Endodermal cell (in vitro differentiated cells): ENCODE measurements around the gene TPM3. TPM values are rescaled to one million over a fixed set of nuclear protein-coding genes. Genes with fewer than 3 reads are reported as not detected.

ENCODE experiments used
- DNase-seq: peaks from one replicate; pipeline ENCODE4 v3.0.0-alpha.2; 2017
- H3K27ac ChIP-seq: 2 replicates; pipeline ENCODE4 v1.5.1; 2013; ENCODE audit warnings: mild to moderate bottlenecking, low read depth, low read length, moderate library complexity
- H3K27me3 ChIP-seq: 2 replicates; pipeline ENCODE4 v1.6.1; 2013; ENCODE audit warnings: mild to moderate bottlenecking, low read length, moderate library complexity; ENCODE audit not compliant: insufficient read depth, control insufficient read depth, poor library complexity, severe bottlenecking
- H3K36me3 ChIP-seq: 2 replicates; pipeline ENCODE4 v1.7.0; 2013; ENCODE audit warnings: mild to moderate bottlenecking, low read length, moderate library complexity; ENCODE audit not compliant: control insufficient read depth, insufficient read depth
- H3K4me1 ChIP-seq: one replicate; pipeline ENCODE4 v1.7.0; 2013; ENCODE audit warnings: low read length; ENCODE audit not compliant: control insufficient read depth, insufficient read depth
- H3K4me3 ChIP-seq: 2 replicates; pipeline ENCODE4 v1.5.1; 2013; ENCODE audit warnings: mild to moderate bottlenecking, low read length, moderate library complexity
- H3K9ac ChIP-seq: 2 replicates; pipeline ENCODE4 v1.6.1; 2013; ENCODE audit warnings: mild to moderate bottlenecking, low read length, moderate library complexity; ENCODE audit not compliant: poor library complexity, severe bottlenecking; ENCODE audit errors: extremely low read depth
- H3K9me3 ChIP-seq: 2 replicates; pipeline ENCODE4 v1.6.1; 2013; ENCODE audit warnings: mild to moderate bottlenecking, low read length, moderate library complexity; ENCODE audit not compliant: control insufficient read depth
- H3K27ac Mint-ChIP-seq: 2 replicates; pipeline ENCODE4 v1.8.0; 2020; ENCODE audit warnings: mixed read lengths
- H3K27me3 Mint-ChIP-seq: 2 replicates; pipeline ENCODE4 v1.8.0; 2021; ENCODE audit warnings: mild to moderate bottlenecking, mixed read lengths; ENCODE audit not compliant: insufficient read depth
- H3K36me3 Mint-ChIP-seq: 2 replicates; pipeline ENCODE4 v1.8.0; 2020; ENCODE audit warnings: low read depth, mixed read lengths
- H3K4me1 Mint-ChIP-seq: 2 replicates; pipeline ENCODE4 v1.8.0; 2020; ENCODE audit warnings: mixed read lengths
- H3K4me3 Mint-ChIP-seq: 2 replicates; pipeline ENCODE4 v1.8.0; 2020; ENCODE audit warnings: mild to moderate bottlenecking, moderate library complexity, mixed read lengths
- H3K9me3 Mint-ChIP-seq: 2 replicates; pipeline ENCODE4 v1.8.0; 2020; ENCODE audit warnings: mild to moderate bottlenecking, mixed read lengths
- WGBS, 2 experiments: methylation state at CpG; one replicate each; pipeline versions ENCODE4 v1.1.5 to v1.1.7; 2013; ENCODE audit warnings: missing lambda C conversion rate in 2 of 2, mixed read lengths in 1 of 2; ENCODE audit not compliant: insufficient coverage in 1 of 2, insufficient read length in 1 of 2; 5-methylcytosine and 5-hydroxymethylcytosine counted together
- microRNA-seq: library from miRNA; unstranded; fragments of <30 nt; microRNA quantifications from one replicate; pipeline ENCODE4 v1.2.0, GENCODE V29; 2020; ENCODE audit warnings: borderline microRNAs expressed
- total RNA-seq, 2 donors: library from RNA; stranded (reverse); fragmentation: NEBNext Ultra II Directional in 1 of 2; extraction: Animal tissue kit (Norgen Biotek cat#: 25700) in 1 of 2; gene quantifications; 2 replicates in 1 of 2; 3 replicates in 1 of 2; pipeline ENCODE4 v1.2.1, GENCODE V29; 2021
- TF ChIP-seq, protein P1 (sequence below): fragments of 200-600 bp; sonication (generic); conservative IDR thresholded peaks from 2 replicates; pipeline ENCODE4 v1.5.0; 2021; ENCODE audit warnings: antibody characterized with exemption, mild to moderate bottlenecking

Gene TPM3
- total RNA-seq, 2 donors from 2014 or later = 597 to 679 TPM

DNA sequence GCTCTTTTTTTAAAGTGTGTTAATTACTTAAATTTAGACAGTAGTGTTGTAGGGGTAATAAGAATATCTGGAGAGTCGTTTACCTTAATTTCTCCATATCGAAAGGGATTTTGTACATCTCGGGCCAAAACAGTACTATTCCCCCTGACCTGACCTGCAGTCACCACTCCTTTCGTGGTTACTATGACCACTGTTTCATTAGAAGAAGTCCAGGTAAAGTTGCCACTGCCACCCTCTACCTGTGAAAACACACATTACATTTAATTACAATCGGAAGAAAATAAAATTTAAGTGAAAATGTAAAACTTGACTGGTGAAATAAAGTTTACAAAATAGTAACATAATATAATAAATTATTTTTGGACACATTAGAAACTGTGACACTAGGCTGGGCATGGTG, 74.3 kb downstream of the TPM3 start:
- DNase-seq = no peak
- no peaks in the 10 kb centered on the region for H3K36me3 Mint-ChIP-seq
- H3K4me3 Mint-ChIP-seq = no peak overlapping the region
- no peaks in the 10 kb centered on the region for H3K9me3 Mint-ChIP-seq
- TF ChIP-seq, protein P1, sequence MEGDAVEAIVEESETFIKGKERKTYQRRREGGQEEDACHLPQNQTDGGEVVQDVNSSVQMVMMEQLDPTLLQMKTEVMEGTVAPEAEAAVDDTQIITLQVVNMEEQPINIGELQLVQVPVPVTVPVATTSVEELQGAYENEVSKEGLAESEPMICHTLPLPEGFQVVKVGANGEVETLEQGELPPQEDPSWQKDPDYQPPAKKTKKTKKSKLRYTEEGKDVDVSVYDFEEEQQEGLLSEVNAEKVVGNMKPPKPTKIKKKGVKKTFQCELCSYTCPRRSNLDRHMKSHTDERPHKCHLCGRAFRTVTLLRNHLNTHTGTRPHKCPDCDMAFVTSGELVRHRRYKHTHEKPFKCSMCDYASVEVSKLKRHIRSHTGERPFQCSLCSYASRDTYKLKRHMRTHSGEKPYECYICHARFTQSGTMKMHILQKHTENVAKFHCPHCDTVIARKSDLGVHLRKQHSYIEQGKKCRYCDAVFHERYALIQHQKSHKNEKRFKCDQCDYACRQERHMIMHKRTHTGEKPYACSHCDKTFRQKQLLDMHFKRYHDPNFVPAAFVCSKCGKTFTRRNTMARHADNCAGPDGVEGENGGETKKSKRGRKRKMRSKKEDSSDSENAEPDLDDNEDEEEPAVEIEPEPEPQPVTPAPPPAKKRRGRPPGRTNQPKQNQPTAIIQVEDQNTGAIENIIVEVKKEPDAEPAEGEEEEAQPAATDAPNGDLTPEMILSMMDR = peak; percentile 56
- no peak overlapping the region for H3K9ac ChIP-seq
- no peak overlapping the region for H3K27ac Mint-ChIP-seq
- no peak overlapping the region for H3K27ac ChIP-seq
- no peak overlapping the region for H3K4me3 ChIP-seq
- no peaks in the 10 kb centered on the region for H3K9me3 ChIP-seq
- no peaks in the 10 kb centered on the region for H3K27me3 Mint-ChIP-seq
- no peaks in the 10 kb centered on the region for H3K36me3 ChIP-seq
- no peaks in the 10 kb centered on the region for H3K4me1 ChIP-seq
- H3K4me1 Mint-ChIP-seq = no peaks in the 10 kb centered on the region
- peaks cover 4% of the 10 kb centered on the region for H3K27me3 ChIP-seq
- 88 to 91% methylated on average over 4 of the region's 5 CpGs for WGBS, 2 experiments

DNA sequence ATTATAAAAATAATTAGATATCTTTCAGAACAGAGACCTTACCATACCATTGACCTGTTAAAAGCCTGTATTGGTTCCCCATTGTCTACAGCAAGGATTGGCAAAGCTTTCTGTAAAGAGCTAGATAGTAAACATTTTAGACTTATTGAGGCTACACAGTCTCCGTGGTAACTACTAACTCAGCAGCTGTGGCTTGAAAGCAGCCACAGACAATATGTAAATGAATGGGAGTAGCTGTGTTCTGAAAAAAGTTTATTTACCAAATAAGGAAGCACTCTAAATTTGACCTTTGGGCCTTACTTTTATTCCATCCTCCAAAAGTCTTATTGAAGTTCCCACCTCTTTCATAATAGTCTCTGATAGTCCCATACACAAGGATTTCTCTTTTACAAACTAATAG, 76.7 kb downstream of the TPM3 start:
- Mint-ChIP-seq H3K4me1 (no peaks in the 10 kb centered on the region), H3K27me3 (no peaks in the 10 kb centered on the region), H3K27ac (no peak overlapping the region), H3K9me3 (no peaks in the 10 kb centered on the region), H3K4me3 (no peak overlapping the region), H3K36me3 (no peaks in the 10 kb centered on the region)
- Histone ChIP-seq H3K9ac (no peak overlapping the region), H3K4me1 (no peaks in the 10 kb centered on the region), H3K27ac (no peak overlapping the region), H3K4me3 (no peak overlapping the region), H3K27me3 (peaks cover 4% of the 10 kb centered on the region), H3K36me3 (no peaks in the 10 kb centered on the region), H3K9me3 (no peaks in the 10 kb centered on the region)
- WGBS, 2 experiments = 67% methylated on average over 1 of the region's 1 CpG; no CpG with 5 or more reads in 1 of the 2 experiments
- DNase-seq = no peak
- TF ChIP-seq, protein P1 = no peak

Small RNA genes within 50 kb of the gene (microRNA-seq; reads per million reads assigned to microRNA genes)
- gene MIR190B = 1.5 reads per million, percentile 3 among the genes with 10 or more reads in this experiment

Other genes with a start within 250 kb of the TPM3 start
- 100 to 1,000 TPM in 1 of 2 donors, 10 to 100 TPM in 1; 89.5 to 115 TPM for gene DENND4B, start 245.4 kb downstream of the TPM3 start, total RNA-seq
- gene CRTC2, start 233.5 kb downstream of the TPM3 start, total RNA-seq = 10 to 100 TPM; 35.5 to 40.9 TPM
- 100 to 1,000 TPM; 129 to 154 TPM for gene SLC39A1, start 228.6 kb downstream of the TPM3 start, total RNA-seq
- gene CREB3L4, start 224.2 kb downstream of the TPM3 start, total RNA-seq = 10 to 100 TPM; 15.6 to 23.9 TPM
- gene JTB, start 214.4 kb downstream of the TPM3 start, total RNA-seq = 10 to 100 TPM; 63.6 to 72.8 TPM
- gene RAB13, start 205.8 kb downstream of the TPM3 start, total RNA-seq = 10 to 100 TPM; 80.3 to 97.1 TPM
- gene RPS27, start 201.3 kb downstream of the TPM3 start, total RNA-seq = 1,000 to 10,000 TPM; 1,800 to 2,084 TPM
- under 1 TPM; 0.07 to 0.11 TPM for gene NUP210L, start 37.0 kb downstream of the TPM3 start, total RNA-seq
- gene CFAP141, start 14.2 kb upstream of the TPM3 start, total RNA-seq = not detected
- gene UBAP2L, start 28.9 kb upstream of the TPM3 start, total RNA-seq = 100 to 1,000 TPM; 198 to 224 TPM
- gene HAX1, start 80.5 kb upstream of the TPM3 start, total RNA-seq = 10 to 100 TPM; 55.7 to 59.4 TPM
- not detected for gene AQP10, start 129.0 kb upstream of the TPM3 start, total RNA-seq
- 10 to 100 TPM; 34.1 to 41.5 TPM for gene ATP8B2, start 133.4 kb upstream of the TPM3 start, total RNA-seq
- 1 to 10 TPM in 1 of 2 donors, under 1 TPM in 1; 0.77 to 1.0 TPM for gene IL6R, start 213.2 kb upstream of the TPM3 start, total RNA-seq